ENCODE results near the gene DCDC2C. TPM values are rescaled to one million over a fixed set of nuclear protein-coding genes. Genes with fewer than 3 reads are reported as not detected.
"Not testable (repeated sequence)": the region's sequence is repeated elsewhere in the genome, so short reads cannot be mapped to it uniquely, and the experiment has no call there.

Gene DCDC2C
- total and polyA plus RNA-seq, 7 donors: 0.13 TPM; not detected in 6

GRCh38 chr2:3814706-3815245, 111.4 kb downstream of the DCDC2C start:
- 38 to 55% (median 42%) methylated on average over 7 of the region's 7 CpGs for WGBS, 3 donors
- TF ChIP-seq CTCF (IDR thresholded peaks at IDR 0.05): no peak

GRCh38 chr2:3817144-3817543, 113.8 kb downstream of the DCDC2C start:
- intact Hi-C loops (cut with DNase I); DNase-seq: not testable (repeated sequence)
- 71 to 94% (median 89%) methylated on average over 2 of the region's 2 CpGs for WGBS, 3 donors

More at GRCh38 chr2:3814706-3815245, 111.4 kb downstream of the DCDC2C start:
- no peak overlapping the region for H3K27ac ChIP-seq
- DNase-seq (no peak), ATAC-seq (no peak)
- no peaks in the 10 kb centered on the region for H3K36me3 ChIP-seq (ENCODE audit: insufficient read depth in 1 of 2, low read depth in 1 of 2)
- no peaks in the 10 kb centered on the region for H3K9me3 ChIP-seq
- H3K27me3 ChIP-seq (ENCODE audit: insufficient read depth in 3 of 3, low read length in 2 of 3): peaks cover 0 to 2% (median 0%) of the 10 kb centered on the region in 3 donors
- intact Hi-C loops (cut with DNase I): no loop called here
- no peak overlapping the region for H3K4me3 ChIP-seq
- H3K4me1 ChIP-seq: no peaks in the 10 kb centered on the region

GRCh38 chr2:3823748-3824147, 120.4 kb downstream of the DCDC2C start:
- Histone ChIP-seq H3K36me3 (ENCODE audit: insufficient read depth in 1 of 2, low read depth in 1 of 2) (no peaks in the 10 kb centered on the region), H3K4me3 (no peak overlapping the region), H3K9me3 (no peaks in the 10 kb centered on the region), H3K4me1 (no peaks in the 10 kb centered on the region), H3K27ac (no peak overlapping the region), H3K27me3 (ENCODE audit: insufficient read depth in 3 of 3, low read length in 2 of 3) (no peaks in the 10 kb centered on the region)
- ATAC-seq (no peak), DNase-seq (no peak)
- TF ChIP-seq CTCF (IDR thresholded peaks at IDR 0.05): no peak
- intact Hi-C loops (cut with DNase I): no loop called here
- WGBS, 3 donors: 23 to 32% (median 31%) methylated on average over 1 of the region's 1 CpG

More at GRCh38 chr2:3817144-3817543, 113.8 kb downstream of the DCDC2C start:
- H3K36me3 ChIP-seq (ENCODE audit: insufficient read depth in 1 of 2, low read depth in 1 of 2); H3K27me3 ChIP-seq (ENCODE audit: insufficient read depth in 3 of 3, low read length in 2 of 3); H3K27ac ChIP-seq; H3K4me1 ChIP-seq; ATAC-seq; H3K9me3 ChIP-seq; H3K4me3 ChIP-seq: not testable (repeated sequence)

- H3K36me3 ChIP-seq (ENCODE audit: insufficient read depth in 1 of 2, low read depth in 1 of 2): no peaks in the 10 kb centered on the region
- intact Hi-C loops (cut with DNase I): no loop called here
- no peak overlapping the region for H3K4me3 ChIP-seq
- WGBS, 3 donors: 56 to 75% (median 65%) methylated on average over 6 of the region's 6 CpGs
- peaks cover 0 to 2% (median 0%) of the 10 kb centered on the region in 3 donors for H3K27me3 ChIP-seq (ENCODE audit: insufficient read depth in 3 of 3, low read length in 2 of 3)
- no peaks in the 10 kb centered on the region for H3K4me1 ChIP-seq
- H3K27ac ChIP-seq: no peak overlapping the region
- H3K9me3 ChIP-seq: no peaks in the 10 kb centered on the region
- DNase-seq: no peak
- peak; percentile 23 for TF ChIP-seq CTCF (IDR thresholded peaks at IDR 0.05)
- ATAC-seq: no peak
Observed at GRCh38 chr2:3827673-3828575, 124.5 kb downstream of the DCDC2C start.

- WGBS, 3 donors: 70 to 76% (median 75%) methylated on average over 6 of the region's 6 CpGs
- Histone ChIP-seq H3K4me1 (no peaks in the 10 kb centered on the region), H3K4me3 (no peak overlapping the region), H3K9me3 (peaks cover 3% of the 10 kb centered on the region), H3K27me3 (ENCODE audit: insufficient read depth in 3 of 3, low read length in 2 of 3) (peaks cover 0 to 2% (median 0%) of the 10 kb centered on the region in 3 donors), H3K27ac (no peak overlapping the region), H3K36me3 (ENCODE audit: insufficient read depth in 1 of 2, low read depth in 1 of 2) (no peaks in the 10 kb centered on the region)
- no peak for DNase-seq
- no peak for ATAC-seq
- intact Hi-C loops (cut with DNase I): no loop called here
- no peak for TF ChIP-seq CTCF (IDR thresholded peaks at IDR 0.05)
Observed at GRCh38 chr2:3830796-3831195, 127.4 kb downstream of the DCDC2C start.

Measured in psoas muscle (tissue), 8 donors.